Measurements from ENCODE around the gene ACBD4.

GRCh38 chr17:45104497-45104896 is 31.0 kb upstream of the ACBD4 start:
- TF ChIP-seq, protein P1, sequence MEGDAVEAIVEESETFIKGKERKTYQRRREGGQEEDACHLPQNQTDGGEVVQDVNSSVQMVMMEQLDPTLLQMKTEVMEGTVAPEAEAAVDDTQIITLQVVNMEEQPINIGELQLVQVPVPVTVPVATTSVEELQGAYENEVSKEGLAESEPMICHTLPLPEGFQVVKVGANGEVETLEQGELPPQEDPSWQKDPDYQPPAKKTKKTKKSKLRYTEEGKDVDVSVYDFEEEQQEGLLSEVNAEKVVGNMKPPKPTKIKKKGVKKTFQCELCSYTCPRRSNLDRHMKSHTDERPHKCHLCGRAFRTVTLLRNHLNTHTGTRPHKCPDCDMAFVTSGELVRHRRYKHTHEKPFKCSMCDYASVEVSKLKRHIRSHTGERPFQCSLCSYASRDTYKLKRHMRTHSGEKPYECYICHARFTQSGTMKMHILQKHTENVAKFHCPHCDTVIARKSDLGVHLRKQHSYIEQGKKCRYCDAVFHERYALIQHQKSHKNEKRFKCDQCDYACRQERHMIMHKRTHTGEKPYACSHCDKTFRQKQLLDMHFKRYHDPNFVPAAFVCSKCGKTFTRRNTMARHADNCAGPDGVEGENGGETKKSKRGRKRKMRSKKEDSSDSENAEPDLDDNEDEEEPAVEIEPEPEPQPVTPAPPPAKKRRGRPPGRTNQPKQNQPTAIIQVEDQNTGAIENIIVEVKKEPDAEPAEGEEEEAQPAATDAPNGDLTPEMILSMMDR (IDR thresholded peaks at IDR 0.05; ENCODE audit: poor library complexity, severe bottlenecking): no peak
- no peak for TF ChIP-seq RAD21 (conservative IDR thresholded peaks at IDR 0.05)
- no peak for TF ChIP-seq EP300 (conservative IDR thresholded peaks at IDR 0.05; ENCODE audit: poor library complexity, severe bottlenecking)
- no peak for TF ChIP-seq TAF1 (IDR thresholded peaks at IDR 0.05; ENCODE audit: low read depth)
- no peak for TF ChIP-seq EZH2 (IDR thresholded peaks at IDR 0.05; ENCODE audit: borderline replicate concordance, insufficient read depth, low read length, poor library complexity, severe bottlenecking)

Data from neural cell (in vitro differentiated cells).